ENCODE measurements around the gene WLS. TPM values are rescaled to one million over a fixed set of nuclear protein-coding genes. Genes with fewer than 3 reads are reported as not detected.

The WLS gene
- total RNA-seq, 4 donors from 2014 or later = 44.1 to 160 (median 76.8) TPM

DNA sequence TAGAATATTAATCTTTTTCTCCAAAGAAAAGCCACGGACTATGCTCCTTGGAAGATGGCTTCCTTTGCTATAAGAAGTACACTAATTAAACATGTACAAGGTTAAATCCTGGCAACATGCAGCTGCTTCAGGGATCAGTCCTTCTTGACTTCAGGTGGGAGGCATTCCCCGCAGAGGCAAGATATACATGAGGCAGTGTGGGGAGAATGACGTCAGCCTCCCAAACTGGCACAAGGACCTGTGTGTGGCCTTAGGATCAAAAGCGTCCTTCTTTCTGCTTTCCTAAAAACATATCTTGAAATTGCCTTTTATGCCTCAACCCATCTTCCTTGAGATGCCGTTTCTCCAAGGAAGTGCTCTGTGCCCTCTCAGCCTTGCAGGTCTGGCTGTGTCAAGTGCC lies 90.3 kb downstream of the WLS start:
- intact Hi-C loops (cut with DNase I; ENCODE audit: low total_unique reads) = no loop called here
- TF ChIP-seq POLR2A (IDR thresholded peaks at IDR 0.05) = no peak
- TF ChIP-seq, protein P1, sequence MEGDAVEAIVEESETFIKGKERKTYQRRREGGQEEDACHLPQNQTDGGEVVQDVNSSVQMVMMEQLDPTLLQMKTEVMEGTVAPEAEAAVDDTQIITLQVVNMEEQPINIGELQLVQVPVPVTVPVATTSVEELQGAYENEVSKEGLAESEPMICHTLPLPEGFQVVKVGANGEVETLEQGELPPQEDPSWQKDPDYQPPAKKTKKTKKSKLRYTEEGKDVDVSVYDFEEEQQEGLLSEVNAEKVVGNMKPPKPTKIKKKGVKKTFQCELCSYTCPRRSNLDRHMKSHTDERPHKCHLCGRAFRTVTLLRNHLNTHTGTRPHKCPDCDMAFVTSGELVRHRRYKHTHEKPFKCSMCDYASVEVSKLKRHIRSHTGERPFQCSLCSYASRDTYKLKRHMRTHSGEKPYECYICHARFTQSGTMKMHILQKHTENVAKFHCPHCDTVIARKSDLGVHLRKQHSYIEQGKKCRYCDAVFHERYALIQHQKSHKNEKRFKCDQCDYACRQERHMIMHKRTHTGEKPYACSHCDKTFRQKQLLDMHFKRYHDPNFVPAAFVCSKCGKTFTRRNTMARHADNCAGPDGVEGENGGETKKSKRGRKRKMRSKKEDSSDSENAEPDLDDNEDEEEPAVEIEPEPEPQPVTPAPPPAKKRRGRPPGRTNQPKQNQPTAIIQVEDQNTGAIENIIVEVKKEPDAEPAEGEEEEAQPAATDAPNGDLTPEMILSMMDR (IDR thresholded peaks at IDR 0.05) = no peak
- H3K9me3 ChIP-seq = no peaks in the 10 kb centered on the region
- H3K27me3 ChIP-seq = no peaks in the 10 kb centered on the region
- H3K27ac ChIP-seq = no peak overlapping the region
- H3K4me3 ChIP-seq = no peak overlapping the region
- no peaks in the 10 kb centered on the region for H3K36me3 ChIP-seq
- H3K4me1 ChIP-seq = no peaks in the 10 kb centered on the region
- DNase-seq = no peak

DNA sequence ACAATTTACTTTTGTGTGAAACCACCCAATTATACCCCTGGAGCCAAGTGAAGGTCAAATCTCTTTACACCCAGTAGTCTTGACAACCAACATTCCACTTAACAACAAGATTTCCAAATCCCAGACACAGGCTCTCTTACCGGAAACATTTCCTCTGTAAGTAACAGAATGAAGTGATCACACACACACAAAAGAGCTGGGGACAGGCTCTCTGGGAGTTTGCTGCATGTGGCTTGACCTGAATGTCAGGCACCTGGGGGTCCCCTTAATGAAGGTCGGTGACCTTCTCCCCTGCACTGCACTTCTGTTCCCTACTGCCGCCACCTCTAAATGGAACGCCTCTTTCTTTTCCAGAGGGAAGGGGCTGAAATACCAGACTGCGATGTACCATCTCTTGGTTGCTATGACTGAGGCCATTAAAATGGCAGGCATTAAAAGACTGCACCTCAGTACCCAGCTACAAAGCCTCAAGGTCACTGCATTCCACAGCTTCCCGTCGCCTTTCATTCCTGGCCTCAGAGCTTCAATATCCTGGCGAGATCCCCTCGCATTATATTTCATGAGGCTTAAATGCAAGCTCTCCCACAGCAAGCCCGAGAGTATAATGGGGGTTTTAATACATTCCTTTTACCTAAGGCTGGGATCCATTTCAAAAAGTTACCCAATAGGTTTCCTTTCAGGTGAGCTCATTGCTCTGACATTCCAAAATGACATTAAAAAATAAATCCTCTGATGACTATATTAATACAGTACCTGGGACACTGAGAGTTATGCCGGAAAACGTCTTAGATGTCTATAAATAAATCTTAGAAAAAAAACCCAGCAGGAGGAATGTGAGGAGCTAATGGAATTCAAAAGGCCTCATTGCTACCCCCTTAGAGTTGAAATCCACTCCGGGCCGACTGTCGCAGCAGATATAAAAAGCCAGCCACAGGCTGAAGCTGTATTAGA lies 91.0 kb downstream of the WLS start:
- TF ChIP-seq, protein P1 (IDR thresholded peaks at IDR 0.05) = no peak
- no peak for TF ChIP-seq POLR2A (IDR thresholded peaks at IDR 0.05)
- intact Hi-C loops (cut with DNase I; ENCODE audit: low total_unique reads) = no loop called here
- Histone ChIP-seq H3K27me3 (no peaks in the 10 kb centered on the region), H3K4me1 (no peaks in the 10 kb centered on the region), H3K4me3 (no peak overlapping the region), H3K27ac (no peak overlapping the region), H3K36me3 (no peaks in the 10 kb centered on the region), H3K9me3 (no peaks in the 10 kb centered on the region)
- no peak for DNase-seq

DNA sequence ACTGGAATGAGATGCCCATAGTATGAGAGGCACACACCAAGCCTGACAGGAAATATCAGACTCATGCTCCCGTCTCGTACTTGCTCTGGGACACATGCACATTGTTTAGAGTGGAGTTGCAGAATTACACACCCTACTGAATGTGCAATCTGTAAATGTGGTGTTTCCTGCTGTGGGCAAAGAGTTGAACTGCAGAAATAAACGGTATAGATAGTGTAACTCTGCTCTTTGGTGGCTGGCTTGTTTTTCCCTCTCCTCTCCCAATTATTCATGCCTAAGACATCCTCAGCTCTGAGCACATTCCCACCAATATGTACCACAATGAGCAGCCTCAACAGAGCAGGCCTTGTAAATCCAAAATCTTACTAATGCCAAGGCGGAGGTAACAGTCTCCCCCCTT lies 91.8 kb downstream of the WLS start:
- intact Hi-C loops (cut with DNase I; ENCODE audit: low total_unique reads) = no loop called here
- Histone ChIP-seq H3K4me1 (no peaks in the 10 kb centered on the region), H3K27ac (no peak overlapping the region), H3K27me3 (no peaks in the 10 kb centered on the region), H3K36me3 (no peaks in the 10 kb centered on the region), H3K4me3 (no peak overlapping the region), H3K9me3 (no peaks in the 10 kb centered on the region)
- no peak for TF ChIP-seq POLR2A (IDR thresholded peaks at IDR 0.05)
- TF ChIP-seq, protein P1 (IDR thresholded peaks at IDR 0.05) = no peak
- DNase-seq = no peak

DNA sequence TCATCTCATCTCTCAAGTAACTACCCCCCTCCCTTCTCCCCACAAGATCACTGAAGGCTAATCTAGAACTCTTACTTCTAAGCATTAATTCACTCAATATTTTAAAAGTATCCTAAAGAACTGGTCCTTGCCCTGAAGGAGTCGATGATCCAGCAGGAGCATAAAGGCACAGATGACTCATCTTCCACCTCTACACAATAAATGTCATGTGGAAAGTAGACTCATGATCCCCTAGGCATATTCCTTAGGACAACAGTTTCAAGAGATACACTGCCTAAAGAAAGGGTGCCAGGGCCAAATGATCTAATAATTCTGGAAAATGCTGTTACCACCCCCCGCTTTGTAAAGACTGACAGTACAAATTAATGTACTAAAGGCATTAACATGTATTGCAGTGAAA lies 96.1 kb downstream of the WLS start:
- TF ChIP-seq, protein P1 (IDR thresholded peaks at IDR 0.05) = no peak
- TF ChIP-seq POLR2A (IDR thresholded peaks at IDR 0.05) = no peak
- Histone ChIP-seq H3K27me3 (no peaks in the 10 kb centered on the region), H3K4me1 (no peaks in the 10 kb centered on the region), H3K9me3 (no peaks in the 10 kb centered on the region), H3K4me3 (no peak overlapping the region), H3K36me3 (no peaks in the 10 kb centered on the region), H3K27ac (no peak overlapping the region)
- intact Hi-C loops (cut with DNase I; ENCODE audit: low total_unique reads) = no loop called here
- no peak for DNase-seq

DNA sequence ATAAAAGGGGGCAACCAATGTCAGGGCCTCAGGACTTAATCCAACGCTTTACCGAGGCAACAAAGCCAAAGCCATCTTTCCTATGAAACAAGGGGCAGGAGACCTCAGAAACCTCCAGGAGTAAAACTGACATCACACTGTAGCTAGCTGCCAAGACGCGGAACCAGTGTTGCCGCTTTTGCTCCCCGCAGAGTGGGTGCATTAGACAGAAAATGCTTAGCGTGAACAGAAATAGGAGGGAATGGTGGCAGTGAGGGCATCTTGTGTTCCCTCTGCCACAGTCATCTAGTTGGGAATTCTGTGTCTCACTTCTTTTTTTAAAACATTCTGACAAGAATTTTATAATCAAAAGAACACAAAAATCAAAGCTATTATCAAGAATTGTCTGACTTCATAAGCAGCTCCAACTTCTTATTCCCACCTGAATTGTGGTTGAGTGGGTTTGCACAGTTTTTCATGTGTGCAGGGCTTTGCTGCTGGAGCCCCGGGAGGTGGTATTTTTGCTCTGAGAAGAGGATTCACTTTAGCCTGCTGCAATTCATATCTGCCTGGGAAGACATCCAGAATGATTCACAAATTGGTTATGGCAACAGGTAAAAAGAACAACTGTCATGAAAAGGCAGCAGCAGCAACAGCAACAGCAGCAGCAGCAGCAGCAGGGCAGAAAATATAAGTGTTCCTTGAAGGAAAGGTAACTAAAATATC lies 99.7 kb downstream of the WLS start:
- Histone ChIP-seq H3K27ac (no peak overlapping the region), H3K4me3 (no peak overlapping the region)
- intact Hi-C loops (cut with DNase I; ENCODE audit: low total_unique reads) = no loop called here

More for the DNA sequence above, 99.7 kb downstream of the WLS start:
- Histone ChIP-seq H3K9me3 (no peaks in the 10 kb centered on the region), H3K27me3 (no peaks in the 10 kb centered on the region), H3K4me1 (no peaks in the 10 kb centered on the region), H3K36me3 (no peaks in the 10 kb centered on the region)
- TF ChIP-seq, protein P1 (IDR thresholded peaks at IDR 0.05) = no peak
- no peak for TF ChIP-seq POLR2A (IDR thresholded peaks at IDR 0.05)
- no peak for DNase-seq
